ENCODE measurements around the gene CABP4. TPM values are rescaled to one million over a fixed set of nuclear protein-coding genes. Genes with fewer than 3 reads are reported as not detected.

Gene CABP4
- total and polyA plus RNA-seq, 10 of the 15 experiments (the other 5 are each of a cell fraction or from before 2014, with no cell fraction given), result 0.04 to 0.41 (median 0.14) TPM; not detected in 2

GRCh38 chr11:67410369-67410831 lies 44.8 kb upstream of the CABP4 start:
- RAD21 ChIA-PET (ENCODE audit: unreplicated experiment), result no interaction called here
- ATAC-seq (no peak), DNase-seq (ENCODE audit: low read depth, low spot score) (no peak), FAIRE-seq (no peak)
- no peak overlapping the region; the same call in 1 of the 2 replicates for H3K4me2 ChIP-seq (ENCODE audit: control insufficient read depth, insufficient read depth)
- H3K79me2 ChIP-seq (ENCODE audit: control insufficient read depth, insufficient read depth, low read length), result peaks cover 6% of the 10 kb centered on the region
- peaks cover 0 to 2% of the 10 kb centered on the region in 2 experiments; a peak in 1 of 4 replicates for H3K27me3 ChIP-seq (replicated peaks in 1 of 2; ENCODE audit: control insufficient read depth in 2 of 2, insufficient read depth in 2 of 2, low read length in 1 of 2)
- no peak overlapping the region for H2AFZ ChIP-seq (ENCODE audit: control insufficient read depth, low read depth, low read length)
- H4K20me1 ChIP-seq (ENCODE audit: control insufficient read depth, insufficient read depth), result no peaks in the 10 kb centered on the region
- POLR2A ChIA-PET, result interaction anchor here (2.8 kb wide), 1 partner anchor 9 kb away, joined by 16 read pairs; the partner anchor contains the start of gene PPP1CA
- in situ Hi-C loops (cut with MboI) (no loop called here), intact Hi-C loops (cut with micrococcal nuclease; ENCODE audit: unreplicated experiment) (no loop called here)
- no peak overlapping the region for H3K9ac ChIP-seq (ENCODE audit: control insufficient read depth, insufficient read depth, low read length)
- no peak overlapping the region for H3K4me3 ChIP-seq
- peak overlapping the region; percentile 84; the same call in 1 of the 2 replicates for H3K27ac ChIP-seq (ENCODE audit: control insufficient read depth, insufficient read depth)
- SMC1A ChIA-PET (ENCODE audit: uncharacterized antibody, unreplicated experiment), result no interaction called here
- H3K36me3 ChIP-seq (ENCODE audit: control insufficient read depth in 2 of 2, insufficient read depth in 2 of 2, low read length in 1 of 2), result no peaks in the 10 kb centered on the region
- no TSS peak for BruUV-seq (replicated peaks)
- CTCF ChIA-PET, result no interaction called here
- TF ChIP-seq SP1 (IDR thresholded peaks at IDR 0.05; ENCODE audit: low read depth, low read length) (no peak), REST (IDR thresholded peaks at IDR 0.05; ENCODE audit: low read depth, low read length) (no peak), POLR2A (IDR thresholded peaks at IDR 0.05; ENCODE audit: low read depth, low read length) (peak; percentile 69), ZNF384 (IDR thresholded peaks at IDR 0.05; ENCODE audit: borderline replicate concordance, low read depth, low read length) (no peak), SMAD5 (IDR thresholded peaks at IDR 0.05; ENCODE audit: low read depth) (0 out of 2 replicates have a peak, but pooled peaks have one; percentile 29), CHD4 (IDR thresholded peaks at IDR 0.05) (no peak)
- no peaks in the 10 kb centered on the region for H3K9me3 ChIP-seq (replicated peaks; ENCODE audit: control insufficient read depth, insufficient read depth, low read length)
- peaks cover 53% of the 10 kb centered on the region for H3K4me1 ChIP-seq (ENCODE audit: control insufficient read depth, insufficient read depth, low read length)
- 59% methylated on average over 15 of the region's 15 CpGs for WGBS (ENCODE audit: insufficient coverage, insufficient replicate concordance, low lambda C conversion rate, missing lambda C conversion rate)

Data from GM12878 (cell line).